ENCODE data around the gene FGF22.

FGF22 gene

GRCh38 chr19:633786-634639 lies 5.7 kb upstream of the FGF22 start:
- TF ChIP-seq TAF1 (IDR thresholded peaks at IDR 0.05; ENCODE audit: borderline replicate concordance, insufficient read depth, low read length) (0 out of 2 replicates have a peak, but pooled peaks have one; percentile 2), SIN3A (IDR thresholded peaks at IDR 0.05; ENCODE audit: borderline replicate concordance, insufficient read depth, low read length) (no peak)

GRCh38 chr19:634975-635652 lies 4.6 kb upstream of the FGF22 start:
- TF ChIP-seq REST (IDR thresholded peaks at IDR 0.05; ENCODE audit: insufficient read depth in 1 of 2, low read depth in 2 of 2, low read length in 2 of 2) (no peak), POLR2AphosphoS5 (IDR thresholded peaks at IDR 0.05; ENCODE audit: low read depth, low read length) (no peak), FOXP2 (optimal IDR thresholded peaks at IDR 0.05; ENCODE audit: borderline replicate concordance, extremely low read depth, extremely low read length, insufficient read depth) (no peak), SIN3A (IDR thresholded peaks at IDR 0.05; ENCODE audit: borderline replicate concordance, insufficient read depth, low read length) (no peak), TAF1 (IDR thresholded peaks at IDR 0.05; ENCODE audit: borderline replicate concordance, insufficient read depth, low read length) (no peak)

GRCh38 chr19:638906-639252 lies 800 bp upstream of the FGF22 start:
- TF ChIP-seq REST (IDR thresholded peaks at IDR 0.05; ENCODE audit: insufficient read depth in 1 of 2, low read depth in 2 of 2, low read length in 2 of 2) (no peak), TAF1 (IDR thresholded peaks at IDR 0.05; ENCODE audit: borderline replicate concordance, insufficient read depth, low read length) (no peak)

- TF ChIP-seq FOXP2 (optimal IDR thresholded peaks at IDR 0.05; ENCODE audit: borderline replicate concordance, extremely low read depth, extremely low read length, insufficient read depth) = no peak
- TF ChIP-seq POLR2AphosphoS5 (IDR thresholded peaks at IDR 0.05; ENCODE audit: low read depth, low read length) = no peak
- TF ChIP-seq SIN3A (IDR thresholded peaks at IDR 0.05; ENCODE audit: borderline replicate concordance, insufficient read depth, low read length) = no peak
- TF ChIP-seq REST (IDR thresholded peaks at IDR 0.05; ENCODE audit: insufficient read depth in 1 of 2, low read depth in 2 of 2, low read length in 2 of 2) = no peak
- no peak for TF ChIP-seq TAF1 (IDR thresholded peaks at IDR 0.05; ENCODE audit: borderline replicate concordance, insufficient read depth, low read length)
Observed at GRCh38 chr19:640161-640558, 481 bp downstream of the FGF22 start.

GRCh38 chr19:640606-641189 lies 1.0 kb downstream of the FGF22 start:
- TF ChIP-seq TAF1 (IDR thresholded peaks at IDR 0.05; ENCODE audit: borderline replicate concordance, insufficient read depth, low read length) = no peak
- no peak for TF ChIP-seq SIN3A (IDR thresholded peaks at IDR 0.05; ENCODE audit: borderline replicate concordance, insufficient read depth, low read length)
- no peak for TF ChIP-seq REST (IDR thresholded peaks at IDR 0.05; ENCODE audit: insufficient read depth in 1 of 2, low read depth in 2 of 2, low read length in 2 of 2)
- TF ChIP-seq POLR2AphosphoS5 (IDR thresholded peaks at IDR 0.05; ENCODE audit: low read depth, low read length) = no peak
- TF ChIP-seq FOXP2 (optimal IDR thresholded peaks at IDR 0.05; ENCODE audit: borderline replicate concordance, extremely low read depth, extremely low read length, insufficient read depth) = no peak
